Type B pancreatic cell (in vitro differentiated cells): ENCODE measurements around the gene KMT2B. TPM values are rescaled to one million over a fixed set of nuclear protein-coding genes. Genes with fewer than 3 reads are reported as not detected.

Source experiments
- DNase-seq: peaks from one replicate; pipeline ENCODE4 v3.0.0; 2021; ENCODE audit warnings: mixed read lengths; ENCODE audit not compliant: unreplicated experiment; ENCODE audit errors: extremely low spot score
- H3K27ac Mint-ChIP-seq: 2 replicates; pipeline ENCODE4 v1.8.0; 2021; ENCODE audit warnings: mild to moderate bottlenecking, mixed read lengths
- H3K27me3 Mint-ChIP-seq: 2 replicates; pipeline ENCODE4 v1.8.0; 2021; ENCODE audit warnings: mixed read lengths
- H3K36me3 Mint-ChIP-seq: 2 replicates; pipeline ENCODE4 v1.8.0; 2021; ENCODE audit warnings: mixed read lengths
- H3K4me1 Mint-ChIP-seq: one replicate; pipeline ENCODE4 v1.8.0; 2021; ENCODE audit warnings: mixed read lengths; ENCODE audit not compliant: unreplicated experiment
- H3K4me3 Mint-ChIP-seq: 2 replicates; pipeline ENCODE4 v1.8.0; 2021; ENCODE audit warnings: mild to moderate bottlenecking, mixed read lengths
- H3K9me3 Mint-ChIP-seq: 2 replicates; pipeline ENCODE4 v1.8.0; 2021; ENCODE audit warnings: mixed read lengths
- total RNA-seq: library from RNA; stranded (reverse); gene quantifications from 2 replicates; pipeline ENCODE4 v1.2.1, GENCODE V29; 2021; ENCODE audit warnings: low replicate concordance
- TF ChIP-seq, protein P1 (sequence below): fragments of 200-600 bp; sonication (generic); conservative IDR thresholded peaks from 2 replicates; pipeline ENCODE4 v1.5.0; 2021; ENCODE audit warnings: antibody characterized with exemption, mild to moderate bottlenecking

Gene KMT2B
- total RNA-seq, 1 donor from 2014 or later, result 55.4 TPM

DNA sequence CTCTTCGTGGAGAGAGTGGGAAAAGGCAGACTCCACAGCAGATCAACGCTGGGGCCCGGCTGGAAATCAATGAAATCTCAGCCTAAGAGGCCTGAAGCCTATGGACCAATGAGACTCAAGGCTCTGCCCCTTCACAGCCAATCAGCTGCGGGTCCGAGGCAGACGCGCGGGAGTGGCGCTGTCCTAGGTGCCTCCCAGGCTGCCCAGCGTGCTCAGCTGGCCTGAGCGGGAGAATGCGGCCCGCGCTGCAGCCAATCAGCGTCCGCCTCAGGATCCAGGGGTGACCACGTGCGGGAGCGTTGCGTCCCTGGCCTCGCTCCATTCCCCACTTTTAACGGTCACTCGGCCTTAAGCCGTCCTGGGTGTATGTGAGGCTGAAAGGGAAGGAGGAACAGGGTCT is 13.6 kb upstream of the KMT2B start, which contains the start of gene ZBTB32:
TSS of gene ZBTB32 (plus strand) at position 341 of the 400 bp plus-strand sequence. CDS start 10,069 bp downstream, outside the sequence.
- Mint-ChIP-seq H3K36me3 (no peaks in the 10 kb centered on the region), H3K27me3 (peaks cover 4% of the 10 kb centered on the region), H3K4me1 (peaks cover 5% of the 10 kb centered on the region), H3K27ac (no peak within 1 kb of the TSS), H3K4me3 (no peak within 1 kb of the TSS), H3K9me3 (peaks cover 3% of the 10 kb centered on the region)
- DNase-seq, result no peak
- TF ChIP-seq, protein P1, sequence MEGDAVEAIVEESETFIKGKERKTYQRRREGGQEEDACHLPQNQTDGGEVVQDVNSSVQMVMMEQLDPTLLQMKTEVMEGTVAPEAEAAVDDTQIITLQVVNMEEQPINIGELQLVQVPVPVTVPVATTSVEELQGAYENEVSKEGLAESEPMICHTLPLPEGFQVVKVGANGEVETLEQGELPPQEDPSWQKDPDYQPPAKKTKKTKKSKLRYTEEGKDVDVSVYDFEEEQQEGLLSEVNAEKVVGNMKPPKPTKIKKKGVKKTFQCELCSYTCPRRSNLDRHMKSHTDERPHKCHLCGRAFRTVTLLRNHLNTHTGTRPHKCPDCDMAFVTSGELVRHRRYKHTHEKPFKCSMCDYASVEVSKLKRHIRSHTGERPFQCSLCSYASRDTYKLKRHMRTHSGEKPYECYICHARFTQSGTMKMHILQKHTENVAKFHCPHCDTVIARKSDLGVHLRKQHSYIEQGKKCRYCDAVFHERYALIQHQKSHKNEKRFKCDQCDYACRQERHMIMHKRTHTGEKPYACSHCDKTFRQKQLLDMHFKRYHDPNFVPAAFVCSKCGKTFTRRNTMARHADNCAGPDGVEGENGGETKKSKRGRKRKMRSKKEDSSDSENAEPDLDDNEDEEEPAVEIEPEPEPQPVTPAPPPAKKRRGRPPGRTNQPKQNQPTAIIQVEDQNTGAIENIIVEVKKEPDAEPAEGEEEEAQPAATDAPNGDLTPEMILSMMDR, result no peak

DNA sequence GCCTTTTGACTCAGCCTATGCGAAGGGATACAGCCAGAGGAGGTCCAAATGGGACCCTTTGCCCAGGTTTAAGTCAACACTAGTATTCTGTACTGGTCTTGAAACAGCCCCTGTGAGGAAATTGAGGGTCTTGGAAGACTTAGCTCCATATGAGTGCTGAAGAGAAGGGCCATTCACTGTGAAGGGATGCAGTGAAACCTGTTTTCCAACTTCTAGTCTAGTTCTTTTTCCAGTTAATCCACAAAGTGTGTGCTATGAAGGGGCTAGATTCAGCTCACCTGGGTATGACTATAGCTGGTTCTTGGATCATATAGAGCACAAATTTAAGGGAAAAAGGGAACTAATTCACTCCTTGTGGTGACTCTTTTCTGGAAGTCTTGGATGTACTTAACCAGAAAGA is 9.4 kb upstream of the KMT2B start:
- Mint-ChIP-seq H3K9me3 (no peaks in the 10 kb centered on the region), H3K4me1 (no peaks in the 10 kb centered on the region), H3K36me3 (no peaks in the 10 kb centered on the region), H3K27me3 (no peaks in the 10 kb centered on the region), H3K4me3 (no peak overlapping the region), H3K27ac (no peak overlapping the region)
- TF ChIP-seq, protein P1, result no peak
- no peak for DNase-seq

DNA sequence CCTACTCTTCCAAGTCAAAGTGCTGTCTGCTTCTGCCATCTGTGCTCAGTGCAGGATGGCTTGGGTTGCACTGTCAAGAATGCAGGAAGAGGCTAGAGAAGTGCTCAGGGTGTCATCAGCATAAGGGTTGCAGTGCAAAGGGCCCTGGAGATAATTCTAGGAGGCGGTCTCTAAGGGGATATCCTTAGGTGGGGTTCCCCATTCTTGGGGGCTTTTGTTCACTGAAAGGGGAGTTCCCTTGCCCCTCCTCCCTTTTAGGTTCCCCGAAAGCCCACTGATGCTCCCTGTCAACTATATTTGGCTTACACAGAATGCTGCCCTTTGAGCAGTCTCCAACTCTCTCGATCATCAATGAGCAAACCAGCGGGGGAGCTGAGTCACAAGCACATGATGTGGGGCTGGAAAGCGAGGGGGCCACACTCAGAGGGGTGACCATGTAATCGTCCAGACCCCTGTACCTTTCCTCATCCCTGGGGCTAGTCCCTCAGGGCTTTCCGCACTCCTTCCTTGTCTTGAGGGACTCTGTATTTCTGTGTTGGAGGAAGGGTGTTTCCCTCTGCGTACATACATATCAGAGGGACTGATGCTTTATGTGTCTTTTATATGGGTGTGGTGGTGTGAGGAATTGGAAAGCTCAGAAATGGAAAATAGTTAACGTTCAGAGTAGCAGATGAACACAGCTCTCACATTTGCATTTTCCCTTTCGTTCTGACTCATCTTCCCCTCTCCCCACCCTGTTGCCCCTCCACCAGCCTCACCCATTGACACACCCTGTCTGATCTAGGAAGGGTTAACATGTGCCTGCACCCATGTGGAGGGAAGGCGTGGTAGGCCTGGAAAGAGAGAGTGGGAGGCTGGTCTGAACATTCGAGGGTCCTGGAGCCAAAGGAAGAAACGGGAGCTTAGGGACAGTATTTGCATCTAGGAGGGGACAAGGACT is 6.7 kb upstream of the KMT2B start:
- H3K27ac Mint-ChIP-seq, result no peak overlapping the region
- no peaks in the 10 kb centered on the region for H3K9me3 Mint-ChIP-seq
- H3K36me3 Mint-ChIP-seq, result no peaks in the 10 kb centered on the region
- peaks cover 1% of the 10 kb centered on the region for H3K4me1 Mint-ChIP-seq
- DNase-seq, result no peak
- no peak overlapping the region for H3K4me3 Mint-ChIP-seq
- H3K27me3 Mint-ChIP-seq, result no peaks in the 10 kb centered on the region
- TF ChIP-seq, protein P1, result no peak

DNA sequence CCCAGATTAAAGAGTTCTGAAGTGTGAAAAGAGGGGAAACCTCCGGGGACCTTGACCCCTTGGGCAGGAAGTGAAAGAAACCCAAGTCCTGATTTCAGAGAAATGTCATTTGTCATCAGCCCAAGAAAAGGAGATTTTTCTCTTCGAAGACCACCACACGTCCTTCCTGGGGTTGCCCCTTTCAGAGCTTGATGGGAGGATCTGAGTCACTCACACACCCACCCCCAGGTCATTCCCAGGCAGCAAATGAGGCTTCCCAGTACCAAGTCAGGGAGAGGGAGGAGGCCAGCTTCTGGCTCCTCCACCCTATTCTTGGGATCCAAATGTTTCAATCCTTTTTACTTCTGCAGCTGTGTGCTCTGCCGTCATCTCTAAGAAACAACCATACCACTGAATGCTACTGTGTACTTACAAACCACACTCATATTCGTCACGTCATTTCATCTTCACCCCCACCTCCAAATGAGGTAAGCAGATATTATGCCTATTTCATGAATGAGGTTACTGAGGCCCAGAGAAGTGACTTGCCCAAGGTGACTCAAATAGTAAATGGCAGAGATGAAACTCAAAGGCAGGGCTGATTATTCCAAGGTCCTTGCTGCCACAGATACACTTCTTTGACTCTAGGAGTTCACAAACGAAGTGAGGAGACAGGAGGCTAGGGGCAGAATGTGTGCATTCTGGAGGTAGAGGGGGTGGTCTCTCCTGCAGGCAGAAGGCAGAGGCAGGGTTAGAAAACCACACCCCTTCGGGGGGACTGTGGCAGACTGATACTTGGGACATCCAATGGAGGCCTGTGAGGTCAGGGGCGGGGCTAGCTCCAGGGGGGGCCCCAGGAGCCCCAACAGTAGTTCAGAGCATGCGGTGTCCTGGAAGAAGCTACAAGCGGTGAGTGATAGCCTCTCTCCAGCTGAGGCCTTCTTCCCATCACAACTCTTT is 5.0 kb upstream of the KMT2B start:
- H3K27me3 Mint-ChIP-seq, result no peaks in the 10 kb centered on the region
- no peaks in the 10 kb centered on the region for H3K36me3 Mint-ChIP-seq
- peaks cover 9% of the 10 kb centered on the region for H3K4me1 Mint-ChIP-seq
- H3K4me3 Mint-ChIP-seq, result no peak overlapping the region
- H3K9me3 Mint-ChIP-seq, result no peaks in the 10 kb centered on the region
- TF ChIP-seq, protein P1, result no peak
- no peak for DNase-seq
- H3K27ac Mint-ChIP-seq, result no peak overlapping the region

DNA sequence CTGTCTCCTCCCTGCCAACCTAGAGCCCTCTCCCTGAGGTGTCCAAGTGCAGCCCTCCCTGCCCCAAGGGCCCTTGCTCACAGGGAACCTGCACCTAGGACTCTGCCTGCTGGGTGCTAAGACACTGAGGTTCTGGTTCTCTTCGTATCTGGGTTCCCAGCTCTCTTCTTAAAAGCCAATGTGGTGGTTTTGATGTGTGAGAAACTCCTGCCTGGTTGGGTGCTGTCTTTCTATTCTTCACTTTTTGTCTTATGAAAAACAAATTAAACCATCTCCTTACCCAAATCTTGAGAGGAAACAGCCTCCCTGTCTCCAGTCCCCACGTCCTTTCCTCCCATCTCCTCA is 4.3 kb upstream of the KMT2B start:
- Mint-ChIP-seq H3K4me1 (peaks cover 9% of the 10 kb centered on the region), H3K27ac (no peak overlapping the region), H3K9me3 (no peaks in the 10 kb centered on the region), H3K27me3 (no peaks in the 10 kb centered on the region), H3K4me3 (no peak overlapping the region), H3K36me3 (no peaks in the 10 kb centered on the region)
- no peak for DNase-seq
- TF ChIP-seq, protein P1, result no peak
